Measurements from ENCODE around the gene ADH5.

- TF ChIP-seq CTCF (conservative IDR thresholded peaks at IDR 0.05; ENCODE audit: low read length) (no peak), EZH2phosphoT487 (IDR thresholded peaks at IDR 0.05; ENCODE audit: borderline replicate concordance, low read depth, low read length) (no peak)
Observed at GRCh38 chr4:99052902-99053301, 35.7 kb downstream of the ADH5 start.
